SU-DHL-6 (cell line): ENCODE results near the gene DTNA.

Source experiments
- H2AFZ ChIP-seq: fragments of 200-600 bp; sonication (generic); 2 replicates; pipeline ENCODE4 v1.6.1; 2014; ENCODE audit warnings: low read depth, mild to moderate bottlenecking, moderate library complexity, mixed read lengths, antibody characterized with exemption, low read length; ENCODE audit not compliant: severe bottlenecking
- H3F3A ChIP-seq: fragments of 200-600 bp; shearing (Covaris generic); 2 replicates; pipeline ENCODE4 v1.6.0; 2016; ENCODE audit warnings: antibody characterized with exemption, mild to moderate bottlenecking; ENCODE audit not compliant: insufficient read depth
- H3K27ac ChIP-seq: fragments of 200-600 bp; sonication (generic); 2 replicates; pipeline ENCODE4 v1.5.1; 2016; ENCODE audit warnings: low read depth, mild to moderate bottlenecking, low read length, moderate library complexity, mixed read lengths
- H3K27me3 ChIP-seq: fragments of 200-600 bp; sonication (generic), shearing (Covaris generic); 2 replicates; pipeline ENCODE4 v1.6.0; 2014; ENCODE audit warnings: mild to moderate bottlenecking, low read length
- H3K36me3 ChIP-seq: fragments of 200-600 bp; sonication (generic); 2 replicates; pipeline ENCODE4 v1.6.1; 2014; ENCODE audit warnings: mild to moderate bottlenecking, low read length, mixed read lengths
- H3K4me2 ChIP-seq: fragments of 300-600, 200-600 bp; shearing (Covaris generic), sonication (generic); 2 replicates; pipeline ENCODE4 v1.6.0; 2014; ENCODE audit warnings: low read length, low read depth, mild to moderate bottlenecking; ENCODE audit not compliant: poor library complexity, severe bottlenecking
- H3K4me3 ChIP-seq: fragments of 200-600 bp; sonication (generic); 2 replicates; pipeline ENCODE4 v1.5.1; 2014; ENCODE audit warnings: antibody characterized with exemption, low read length, mild to moderate bottlenecking, mixed read lengths; ENCODE audit not compliant: insufficient read depth, poor library complexity, severe bottlenecking
- H3K79me2 ChIP-seq: fragments of 200-600 bp; sonication (generic); 2 replicates; pipeline ENCODE4 v1.6.1; 2014; ENCODE audit warnings: mild to moderate bottlenecking, low read length, moderate library complexity; ENCODE audit not compliant: insufficient read depth
- H3K9ac ChIP-seq: fragments of 200-600 bp; sonication (generic); 2 replicates; pipeline ENCODE4 v1.7.0; 2014; ENCODE audit warnings: mild to moderate bottlenecking, low read length
- H3K9me2 ChIP-seq: fragments of 200-600 bp; sonication (generic); replicated peaks from 2 replicates; pipeline ENCODE4 v1.6.1; 2014; ENCODE audit warnings: low read length; ENCODE audit not compliant: insufficient read depth
- H3K9me3 ChIP-seq: fragments of 200-600 bp; sonication (generic); 2 replicates; pipeline ENCODE4 v1.6.1; 2014; ENCODE audit warnings: low read length, mixed read lengths; ENCODE audit not compliant: insufficient read depth
- H4K20me1 ChIP-seq: fragments of 200-600 bp; sonication (generic); 2 replicates; pipeline ENCODE4 v1.6.1; 2014; ENCODE audit warnings: low read depth, mild to moderate bottlenecking, antibody characterized with exemption, low read length, moderate library complexity, mixed read lengths
- EZH2phosphoT487 ChIP-seq: fragments of 200-600 bp; sonication (generic), shearing (Covaris generic); conservative IDR thresholded peaks from 2 replicates; pipeline ENCODE4 v1.6.1; 2018; ENCODE audit warnings: mild to moderate bottlenecking, antibody characterized with exemption, low read length, moderate library complexity, mixed read lengths
- TF ChIP-seq, protein P1 (sequence below): fragments of 200-600 bp; sonication (generic); IDR thresholded peaks from one replicate; pipeline ENCODE4 v1.5.1; 2017; ENCODE audit warnings: antibody characterized with exemption, mild to moderate bottlenecking, low read length, moderate library complexity; ENCODE audit not compliant: insufficient read depth, poor library complexity, severe bottlenecking

The DTNA gene

DNA sequence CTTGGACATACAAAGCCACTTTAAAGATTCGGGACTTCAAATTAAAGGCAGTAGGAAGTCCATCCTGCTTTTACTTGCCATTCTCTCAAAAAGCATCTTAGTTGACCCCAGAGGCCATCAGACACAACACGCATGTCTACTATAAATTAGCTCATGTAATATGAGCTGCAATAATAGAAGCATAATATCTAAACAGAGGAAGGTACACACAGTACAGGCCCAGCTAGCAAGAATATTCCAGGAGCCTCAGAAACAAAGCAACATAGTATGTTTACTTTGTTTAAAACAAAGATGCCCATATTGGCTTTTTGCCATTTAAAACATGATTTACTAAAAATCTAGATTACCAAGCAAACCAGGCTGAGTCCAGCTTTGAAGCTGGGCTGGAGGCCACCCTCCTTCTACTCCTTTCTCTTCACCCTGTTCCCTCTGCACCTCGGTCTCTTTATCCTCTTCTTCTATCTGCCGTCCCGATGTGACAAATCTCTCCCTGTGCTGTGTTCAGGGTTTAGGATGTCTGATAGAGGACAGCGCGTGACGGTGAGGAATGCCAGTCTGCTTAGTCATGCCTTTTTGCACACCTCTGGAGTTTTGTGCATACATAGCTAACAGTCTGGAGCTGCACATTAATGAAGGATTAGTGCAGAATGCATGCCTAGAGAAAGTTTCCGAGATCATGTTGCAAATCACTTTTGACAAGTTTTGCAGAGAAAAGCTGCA lies 28.2 kb downstream of the DTNA start:
- no peak overlapping the region for H3K4me2 ChIP-seq
- no peak overlapping the region for H2AFZ ChIP-seq
- no peaks in the 10 kb centered on the region for H3K9me3 ChIP-seq
- no peaks in the 10 kb centered on the region for H3K9me2 ChIP-seq
- H3K27me3 ChIP-seq = no peaks in the 10 kb centered on the region
- no peak overlapping the region for H3K4me3 ChIP-seq
- H3K27ac ChIP-seq = no peak overlapping the region
- no peak overlapping the region for H3K9ac ChIP-seq
- no peaks in the 10 kb centered on the region for H3K36me3 ChIP-seq
- H3K79me2 ChIP-seq = no peaks in the 10 kb centered on the region
- H3F3A ChIP-seq = no peaks in the 10 kb centered on the region
- no peak for TF ChIP-seq EZH2phosphoT487
- TF ChIP-seq, protein P1, sequence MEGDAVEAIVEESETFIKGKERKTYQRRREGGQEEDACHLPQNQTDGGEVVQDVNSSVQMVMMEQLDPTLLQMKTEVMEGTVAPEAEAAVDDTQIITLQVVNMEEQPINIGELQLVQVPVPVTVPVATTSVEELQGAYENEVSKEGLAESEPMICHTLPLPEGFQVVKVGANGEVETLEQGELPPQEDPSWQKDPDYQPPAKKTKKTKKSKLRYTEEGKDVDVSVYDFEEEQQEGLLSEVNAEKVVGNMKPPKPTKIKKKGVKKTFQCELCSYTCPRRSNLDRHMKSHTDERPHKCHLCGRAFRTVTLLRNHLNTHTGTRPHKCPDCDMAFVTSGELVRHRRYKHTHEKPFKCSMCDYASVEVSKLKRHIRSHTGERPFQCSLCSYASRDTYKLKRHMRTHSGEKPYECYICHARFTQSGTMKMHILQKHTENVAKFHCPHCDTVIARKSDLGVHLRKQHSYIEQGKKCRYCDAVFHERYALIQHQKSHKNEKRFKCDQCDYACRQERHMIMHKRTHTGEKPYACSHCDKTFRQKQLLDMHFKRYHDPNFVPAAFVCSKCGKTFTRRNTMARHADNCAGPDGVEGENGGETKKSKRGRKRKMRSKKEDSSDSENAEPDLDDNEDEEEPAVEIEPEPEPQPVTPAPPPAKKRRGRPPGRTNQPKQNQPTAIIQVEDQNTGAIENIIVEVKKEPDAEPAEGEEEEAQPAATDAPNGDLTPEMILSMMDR = no peak
- no peaks in the 10 kb centered on the region for H4K20me1 ChIP-seq

DNA sequence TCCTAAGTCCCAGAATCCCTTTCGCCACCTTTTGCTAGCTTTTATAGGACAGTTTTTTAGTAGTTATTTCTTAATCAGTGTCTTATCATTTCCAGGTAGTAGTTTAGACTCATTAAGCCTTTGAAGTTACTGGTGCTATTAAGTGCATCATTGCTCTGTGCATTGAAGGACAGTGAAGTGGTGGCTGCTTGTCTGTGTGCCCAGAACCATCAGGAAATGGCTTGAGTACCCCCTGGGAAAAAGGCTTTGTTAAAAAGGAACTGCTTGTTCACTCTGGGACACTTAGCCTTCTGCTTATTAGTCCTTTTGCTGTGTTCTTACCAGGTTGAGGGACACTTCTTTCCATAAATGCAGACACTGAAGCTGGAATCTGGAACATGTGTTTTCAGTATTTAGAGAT lies 30.0 kb downstream of the DTNA start:
- Histone ChIP-seq H3K27me3 (no peaks in the 10 kb centered on the region), H3K9me2 (no peaks in the 10 kb centered on the region), H4K20me1 (no peaks in the 10 kb centered on the region), H3F3A (no peaks in the 10 kb centered on the region), H3K9ac (no peak overlapping the region), H3K27ac (no peak overlapping the region), H3K79me2 (no peaks in the 10 kb centered on the region), H3K4me3 (no peak overlapping the region), H3K4me2 (no peak overlapping the region), H2AFZ (no peak overlapping the region), H3K36me3 (no peaks in the 10 kb centered on the region), H3K9me3 (no peaks in the 10 kb centered on the region)
- TF ChIP-seq, protein P1 = no peak
- no peak for TF ChIP-seq EZH2phosphoT487

DNA sequence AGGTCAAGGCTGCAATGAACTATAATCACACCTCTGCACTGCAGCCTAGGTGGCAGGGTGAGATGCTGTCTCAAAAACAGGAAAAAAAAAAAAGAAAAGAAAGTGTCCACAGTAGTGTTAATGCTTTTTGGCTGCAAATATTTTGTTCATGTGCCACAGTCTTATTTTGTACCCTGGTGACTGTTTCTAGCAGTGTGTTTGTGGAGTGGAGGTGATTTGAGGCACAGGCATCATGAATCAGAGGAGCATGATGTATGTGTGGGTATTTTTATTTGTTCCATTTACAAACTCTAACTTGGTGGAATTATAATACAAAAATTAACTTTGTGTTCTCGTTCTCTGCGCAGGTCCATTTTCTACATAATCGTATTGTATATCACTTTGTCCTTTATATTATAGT lies 30.6 kb downstream of the DTNA start:
- Histone ChIP-seq H4K20me1 (no peaks in the 10 kb centered on the region), H3K79me2 (no peaks in the 10 kb centered on the region), H2AFZ (no peak overlapping the region), H3K4me2 (no peak overlapping the region), H3K9me2 (no peaks in the 10 kb centered on the region), H3K27me3 (no peaks in the 10 kb centered on the region), H3K4me3 (no peak overlapping the region), H3K36me3 (no peaks in the 10 kb centered on the region), H3F3A (no peaks in the 10 kb centered on the region), H3K27ac (no peak overlapping the region), H3K9ac (no peak overlapping the region), H3K9me3 (no peaks in the 10 kb centered on the region)
- TF ChIP-seq EZH2phosphoT487 = no peak
- TF ChIP-seq, protein P1 = no peak
